Measurements from ENCODE around the gene CTPS1.

CTPS1 gene

GRCh38 chr1:40971966-40972365 lies 7.5 kb upstream of the CTPS1 start:
- DNase-seq, result no peak

GRCh38 chr1:40973912-40974311 lies 5.6 kb upstream of the CTPS1 start:
- DNase-seq, result no peak

- DNase-seq, result no peak
These were observed 4.6 kb upstream of the CTPS1 start for GRCh38 chr1:40974945-40975344.

DNA sequence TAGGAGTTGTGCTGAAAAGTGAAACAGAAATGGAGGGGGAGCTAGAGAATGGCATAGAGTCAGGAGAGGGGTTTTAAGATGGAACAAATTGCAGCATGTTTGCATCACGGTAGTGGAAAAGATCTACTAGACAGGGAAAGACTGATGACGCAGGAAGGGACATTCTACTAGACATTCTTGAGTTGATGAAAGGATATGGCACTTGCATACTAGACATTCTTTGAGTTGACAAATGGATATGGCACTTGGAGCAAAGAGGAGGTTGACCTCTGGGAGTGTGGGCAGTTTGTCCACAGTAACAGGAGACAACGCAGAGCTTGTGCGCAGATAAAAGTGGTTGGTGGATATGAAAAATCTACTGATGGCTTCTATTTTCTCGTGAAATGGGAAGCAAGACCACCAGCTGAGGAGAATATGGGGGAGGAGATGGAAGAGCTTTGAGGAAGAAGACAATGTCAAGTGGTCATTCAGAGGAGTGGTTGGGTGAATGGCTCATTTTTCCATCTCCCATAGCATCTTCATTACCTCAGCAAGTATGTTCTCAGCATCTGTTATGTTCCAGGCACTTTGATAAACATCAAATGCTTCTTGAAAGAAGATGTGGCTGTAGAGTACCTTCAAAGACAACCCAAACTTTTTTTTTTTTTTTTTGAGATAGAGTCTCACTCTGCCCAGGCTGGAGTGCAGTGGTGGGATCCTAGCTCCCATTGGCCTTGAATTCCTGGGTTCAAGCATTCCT lies 2.4 kb upstream of the CTPS1 start:
- DNase-seq, result no peak

- no peak for DNase-seq
These were observed 1.8 kb upstream of the CTPS1 start for GRCh38 chr1:40977716-40978115.

- DNase-seq, result no peak
These were observed 633 bp upstream of the CTPS1 start for GRCh38 chr1:40978886-40979240.

GRCh38 chr1:40980068-40980452 lies 564 bp downstream of the CTPS1 start:
- DNase-seq, result no peak

DNA sequence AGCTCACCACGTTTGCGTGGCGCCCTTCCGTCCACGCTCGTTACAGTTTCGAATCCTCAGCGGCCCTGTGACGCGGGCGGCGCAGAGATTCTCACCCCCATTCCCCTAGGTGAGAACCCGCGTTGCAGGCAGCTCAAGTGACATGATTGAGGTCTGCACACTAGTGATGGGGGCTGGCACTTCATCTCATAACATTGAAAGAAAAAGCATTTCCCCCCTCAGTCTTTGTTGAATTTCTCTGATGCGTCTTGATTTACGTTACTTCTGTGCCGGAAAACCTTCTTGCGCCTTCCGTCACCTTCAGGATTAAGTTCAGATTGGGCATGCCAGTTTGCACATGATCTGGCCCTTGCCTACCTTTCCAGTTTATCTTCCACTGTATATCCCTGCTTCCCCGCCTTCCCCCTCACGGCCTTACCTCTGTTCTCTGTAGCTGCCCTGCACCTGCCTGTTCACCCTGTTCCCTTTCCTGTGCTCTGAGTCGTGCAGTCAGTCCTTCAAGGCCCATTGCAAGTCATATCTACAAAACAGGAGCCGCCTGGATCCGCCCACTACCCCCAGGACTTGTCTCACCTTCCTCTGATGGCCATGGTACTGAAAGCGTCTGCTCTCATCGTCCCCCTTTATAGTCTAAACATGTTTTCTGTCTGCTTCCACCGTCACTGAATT lies 1.1 kb downstream of the CTPS1 start:
- DNase-seq, result peak; percentile 78

DNA sequence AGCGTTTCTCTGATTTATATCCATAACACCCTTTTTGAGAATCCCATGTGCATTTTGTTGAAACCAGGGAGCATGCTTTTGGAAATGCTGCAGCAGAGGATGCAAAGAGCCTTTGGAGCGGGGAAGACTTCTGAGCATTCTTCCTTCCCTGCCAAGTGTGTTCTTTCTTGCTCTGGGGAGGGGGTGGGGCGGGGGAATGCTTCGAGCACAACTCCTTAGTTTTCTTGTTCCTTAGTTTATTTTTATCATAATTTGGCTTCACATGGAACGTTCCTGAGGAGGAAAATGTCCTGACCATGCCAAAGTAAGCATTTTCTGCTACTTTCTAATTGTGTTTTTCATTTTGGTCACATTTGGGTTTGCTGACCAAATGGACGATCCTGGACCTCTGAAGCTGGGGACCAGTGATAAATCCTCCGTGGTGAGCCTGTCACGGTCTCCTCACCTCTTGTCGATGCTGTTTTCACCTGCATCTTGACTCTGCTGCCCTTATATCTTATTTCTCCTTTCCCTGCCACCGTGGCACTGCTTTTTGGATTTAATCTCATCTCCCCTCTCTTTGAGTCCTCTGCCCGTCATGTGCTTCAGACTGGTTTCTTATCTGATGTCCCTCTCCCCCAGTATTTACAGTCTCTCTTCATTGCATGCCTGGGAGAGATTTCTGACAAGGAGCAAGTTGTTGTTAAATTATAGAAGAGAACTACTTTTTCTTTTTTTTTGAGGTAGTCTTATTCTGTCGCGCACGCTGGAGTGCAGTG lies 2.4 kb downstream of the CTPS1 start:
- no peak for DNase-seq

- DNase-seq, result no peak
These were observed 3.2 kb downstream of the CTPS1 start for GRCh38 chr1:40982721-40983120.

GRCh38 chr1:40983286-40983685 lies 3.8 kb downstream of the CTPS1 start:
- DNase-seq, result no peak

- DNase-seq, result no peak
These were observed 4.6 kb downstream of the CTPS1 start for GRCh38 chr1:40984066-40984465.

DNA sequence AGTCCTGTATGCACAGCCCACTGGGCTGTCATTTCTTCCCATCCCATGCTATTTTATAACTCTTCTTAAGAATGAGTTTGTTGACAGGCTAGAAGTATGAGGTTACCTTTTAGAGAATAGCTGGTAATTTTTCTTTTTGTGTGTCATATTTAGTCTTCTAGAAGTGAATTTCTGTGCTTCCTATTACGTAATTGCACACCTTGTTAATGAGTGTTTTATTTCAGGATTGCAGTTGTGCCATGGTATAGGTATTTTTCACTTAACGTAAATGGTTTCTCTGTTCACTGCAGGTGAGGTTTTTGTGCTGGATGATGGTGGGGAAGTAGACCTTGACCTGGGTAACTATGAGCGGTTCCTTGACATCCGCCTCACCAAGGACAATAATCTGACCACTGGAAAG lies 5.0 kb downstream of the CTPS1 start:
- no peak for DNase-seq

DNA sequence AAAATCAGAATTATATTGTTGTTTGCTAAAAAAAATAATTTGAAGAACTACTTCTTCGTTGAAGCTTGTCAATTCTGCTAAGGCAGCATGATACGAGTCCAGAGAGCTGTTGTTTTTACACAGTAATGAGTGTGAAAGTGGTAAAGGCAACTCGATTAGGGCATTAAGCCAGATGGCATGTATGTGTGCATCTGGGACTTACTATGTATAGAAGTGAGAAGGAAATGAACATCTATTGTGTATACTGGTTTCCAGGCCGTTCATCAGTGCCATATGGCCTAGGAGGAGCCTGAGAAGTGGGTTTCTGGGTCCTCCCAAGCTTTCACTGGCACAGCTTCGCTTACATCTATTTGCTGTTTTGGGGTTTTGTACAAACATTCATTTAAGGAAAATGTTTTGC lies 5.7 kb downstream of the CTPS1 start:
- no peak for DNase-seq

DNA sequence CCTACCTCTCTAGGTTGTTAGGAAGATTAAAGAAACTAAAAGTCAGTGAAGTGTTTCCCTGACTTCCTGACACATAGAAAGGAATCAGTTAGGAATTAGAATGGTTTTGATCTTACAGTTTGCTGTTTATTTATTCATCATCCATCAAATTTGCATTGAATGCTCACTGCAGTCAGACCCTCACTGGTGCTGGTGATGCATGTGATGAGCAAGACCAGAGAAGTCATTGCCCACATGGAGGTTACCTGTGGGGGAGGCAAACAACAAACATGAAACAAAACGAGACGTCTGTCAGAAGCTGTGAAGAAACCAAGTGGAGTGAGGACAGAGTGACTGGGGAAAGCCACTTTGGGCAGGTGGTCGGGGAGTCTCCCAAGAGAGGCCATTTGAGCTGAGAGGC lies 6.4 kb downstream of the CTPS1 start:
- no peak for DNase-seq

GRCh38 chr1:40986328-40986783 lies 6.9 kb downstream of the CTPS1 start:
- no peak for DNase-seq

DNA sequence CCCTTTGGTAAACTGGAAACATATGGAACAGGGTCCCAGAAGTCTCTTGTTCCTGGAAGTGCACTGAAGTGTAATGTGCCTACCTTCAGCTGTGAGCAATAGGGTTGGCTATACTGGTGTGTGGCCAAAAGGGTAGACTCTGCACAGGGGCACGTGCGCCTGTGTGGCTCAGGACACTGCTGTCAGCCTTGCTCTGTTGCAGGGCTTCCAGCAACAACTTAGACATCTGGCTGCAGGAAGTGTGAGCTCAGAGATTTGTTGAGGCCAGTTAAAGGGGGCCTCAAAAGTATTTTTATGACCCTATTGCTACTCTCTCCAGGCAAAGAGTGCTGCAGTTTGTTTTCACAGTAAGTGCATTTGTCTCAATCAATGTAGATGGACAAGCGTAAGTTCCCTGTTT lies 7.5 kb downstream of the CTPS1 start:
- DNase-seq, result no peak

DNA sequence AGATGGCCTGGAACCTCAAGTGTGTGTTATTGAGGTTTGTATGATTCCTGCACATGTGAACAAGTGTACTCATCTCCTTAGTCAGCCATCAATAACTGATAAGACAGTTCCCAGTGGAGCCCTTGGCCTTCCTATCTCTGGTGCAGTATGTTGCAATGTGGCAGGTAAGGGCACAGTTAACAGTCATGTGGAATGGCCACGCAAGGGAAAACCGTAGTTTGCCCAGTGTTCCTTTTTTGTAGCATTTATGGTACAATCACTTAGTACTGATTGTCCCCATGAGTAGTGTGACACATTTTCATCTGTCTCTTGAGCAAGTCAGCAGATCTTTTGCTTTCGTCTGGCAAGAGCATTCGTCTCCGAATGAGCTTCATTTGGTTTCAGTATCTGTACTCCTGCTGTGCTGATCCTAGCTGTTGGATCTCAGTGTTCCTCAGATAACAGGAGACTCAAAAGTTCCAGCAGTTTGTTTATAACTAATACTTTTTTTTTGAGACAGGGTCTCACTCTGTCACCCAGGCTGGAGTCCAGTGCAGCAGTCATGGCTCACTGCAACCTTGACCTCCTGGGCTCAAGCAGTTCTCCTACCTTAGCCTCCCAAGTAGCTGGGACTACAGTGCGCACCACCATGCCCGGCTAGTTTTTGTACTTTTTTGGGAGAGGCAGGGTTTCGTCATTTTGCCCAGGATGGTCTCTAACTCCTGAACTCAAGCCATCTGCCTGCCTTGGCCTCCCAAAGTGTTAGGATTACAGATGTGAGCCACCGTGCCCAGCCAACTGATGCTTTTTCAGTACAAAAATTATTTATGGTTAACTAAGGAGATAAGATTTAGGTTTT lies 8.2 kb downstream of the CTPS1 start:
- no peak for DNase-seq

- no peak for DNase-seq
These were observed 8.8 kb downstream of the CTPS1 start for GRCh38 chr1:40988280-40988679.

DNA sequence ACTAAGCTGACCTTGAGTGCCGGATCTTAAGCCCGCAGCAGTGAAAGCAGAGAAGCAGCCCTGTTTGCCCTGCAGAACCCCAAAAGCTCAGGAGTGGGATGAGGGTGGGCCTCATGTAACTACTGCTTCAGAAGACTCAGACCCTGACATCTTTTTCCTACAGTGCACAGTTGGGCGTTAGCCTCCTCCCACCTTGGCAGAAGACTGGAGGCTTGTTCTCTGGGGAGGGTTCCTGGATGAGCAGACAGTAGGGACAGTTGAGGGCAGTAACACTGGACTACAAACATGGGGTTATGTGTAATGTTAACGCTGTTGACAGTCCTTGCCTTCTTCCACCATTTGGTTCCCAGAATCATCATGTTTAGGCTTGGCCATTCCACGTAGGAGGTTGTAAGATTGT lies 9.6 kb downstream of the CTPS1 start:
- no peak for DNase-seq

DNA sequence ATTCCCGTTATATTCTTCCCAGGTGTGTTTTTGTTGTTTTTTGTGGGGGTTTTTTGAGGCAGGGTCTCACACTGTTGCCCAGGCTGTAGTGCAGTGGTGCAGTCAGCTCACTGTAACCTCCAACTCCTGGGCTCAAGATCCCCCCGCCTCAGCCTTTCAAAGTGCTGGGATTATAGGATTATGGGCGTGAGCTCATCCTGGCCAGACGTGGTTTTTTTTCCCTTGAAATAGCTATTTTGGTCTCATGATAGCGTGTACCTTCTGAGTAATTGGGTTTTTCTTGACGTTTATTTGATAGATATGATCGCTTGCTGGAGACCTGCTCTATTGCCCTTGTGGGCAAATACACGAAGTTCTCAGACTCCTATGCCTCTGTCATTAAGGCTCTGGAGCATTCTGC lies 17.6 kb downstream of the CTPS1 start:
- DNase-seq, result no peak

DNA sequence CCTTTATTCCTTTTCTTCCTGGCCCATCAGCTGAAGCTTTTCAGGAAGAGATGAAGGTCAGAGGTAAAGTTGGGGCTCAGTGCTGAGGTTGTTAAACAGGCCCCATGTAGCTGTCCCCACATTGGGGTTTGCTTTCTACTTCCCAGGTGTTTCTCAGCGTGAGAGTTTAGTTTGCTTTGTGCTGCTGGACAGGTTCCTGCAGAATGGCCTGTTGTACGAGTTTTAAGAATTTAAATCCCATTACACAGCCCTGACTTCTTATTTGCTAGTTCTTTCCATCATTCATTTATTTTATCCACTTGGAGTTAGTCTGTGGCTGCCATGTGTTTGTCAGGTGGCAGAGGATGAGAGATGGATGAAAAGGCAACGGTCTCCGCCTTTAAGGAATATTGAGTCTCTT lies 19.2 kb downstream of the CTPS1 start:
- no peak for DNase-seq

- DNase-seq, result no peak
These were observed 23.7 kb downstream of the CTPS1 start for GRCh38 chr1:41003127-41003639.
